K562 treated with DMSO at 1 percent for 48 hours (cell line): ENCODE results near the gene MGAT5B. TPM values are rescaled to one million over a fixed set of nuclear protein-coding genes. Genes with fewer than 3 reads are reported as not detected.

Source experiments
- total RNA-seq: library from RNA; unstranded; fragments of 300-600 nt; gene quantifications from 2 replicates; pipeline ENCODE4 v1.2.3, GENCODE V29; 2022; ENCODE audit warnings: low replicate concordance; ENCODE audit errors: extremely low read depth

The MGAT5B gene
- not detected in 2 replicates for total RNA-seq

GRCh38 chr17:76868176-76868668 is at the start of gene MGAT5B:
TSS of gene MGAT5B (plus strand) at chr17:76868404. CDS start at chr17:76869030, 626 bp downstream.

Other genes with a start within 250 kb of the MGAT5B start
- gene ST6GALNAC1, start 224.6 kb upstream of the MGAT5B start, total RNA-seq: not detected in 2 replicates
- not detected in 2 replicates for gene MXRA7, start 157.4 kb upstream of the MGAT5B start, total RNA-seq
- gene JMJD6, start 141.8 kb upstream of the MGAT5B start, total RNA-seq: not detected in 2 replicates
- not detected in 2 replicates for gene METTL23, start 141.6 kb upstream of the MGAT5B start, total RNA-seq
- gene SRSF2, start 131.1 kb upstream of the MGAT5B start, total RNA-seq: 1,547 TPM in 1 of 2 replicates, not detected in the other
- not detected in 2 replicates for gene MFSD11, start 130.3 kb upstream of the MGAT5B start, total RNA-seq